Immature natural killer cell (primary cell): ENCODE data around the gene OR7D2. TPM values are rescaled to one million over a fixed set of nuclear protein-coding genes. Genes with fewer than 3 reads are reported as not detected.

ENCODE experiments used
- DNase-seq, 3 donors: peaks; one replicate each; pipeline ENCODE4 v3.0.0; 2022; ENCODE audit warnings: mixed read lengths in 1 of 3
- H3K27ac Mint-ChIP-seq, 6 donors: one replicate each; pipeline ENCODE4 v1.8.0; 2020; ENCODE audit warnings: mixed read lengths in 6 of 6, mild to moderate bottlenecking in 5 of 6, inconsistent platforms in 4 of 6, moderate library complexity in 3 of 6
- H3K27me3 Mint-ChIP-seq, 3 donors: one replicate each; pipeline ENCODE4 v1.8.0; 2020 to 2021; ENCODE audit warnings: low read depth in 3 of 3, mild to moderate bottlenecking in 3 of 3, mixed read lengths in 3 of 3, moderate library complexity in 3 of 3, inconsistent platforms in 1 of 3
- H3K36me3 Mint-ChIP-seq, 3 donors: one replicate each; pipeline ENCODE4 v1.8.0; 2020; ENCODE audit warnings: mixed read lengths in 3 of 3, inconsistent platforms in 2 of 3, mild to moderate bottlenecking in 2 of 3
- H3K4me1 Mint-ChIP-seq, 2 donors: one replicate each; pipeline ENCODE4 v1.8.0; 2020; ENCODE audit warnings: inconsistent platforms in 2 of 2, mild to moderate bottlenecking in 2 of 2, mixed read lengths in 2 of 2, moderate library complexity in 1 of 2
- H3K4me3 Mint-ChIP-seq, 5 donors: one replicate each; pipeline ENCODE4 v1.8.0; 2020; ENCODE audit warnings: mild to moderate bottlenecking in 5 of 5, mixed read lengths in 5 of 5, inconsistent platforms in 3 of 5, moderate library complexity in 3 of 5
- H3K9me3 Mint-ChIP-seq, 6 donors: one replicate each; pipeline ENCODE4 v1.8.0; 2020; ENCODE audit warnings: mild to moderate bottlenecking in 6 of 6, mixed read lengths in 6 of 6, inconsistent platforms in 4 of 6, moderate library complexity in 3 of 6
- polyA plus RNA-seq, 3 donors: library from polyadenylated mRNA; unstranded; fragments of 300-500 nt; fragmentation: Illumina TruSeq; gene quantifications; one replicate each; pipeline ENCODE4 v1.2.3, GENCODE V29; 2021

OR7D2 gene
- polyA plus RNA-seq: not detected

- no peaks in the 10 kb centered on the region for H3K36me3 Mint-ChIP-seq
- H3K9me3 Mint-ChIP-seq: no peaks in the 10 kb centered on the region
Measured at GRCh38 chr19:9178901-9179300, at the start of gene OR7D2. Gene OR7D2 (plus strand): TSS chr19:9178979. CDS start chr19:9185782, 6,803 bp downstream.

DNA sequence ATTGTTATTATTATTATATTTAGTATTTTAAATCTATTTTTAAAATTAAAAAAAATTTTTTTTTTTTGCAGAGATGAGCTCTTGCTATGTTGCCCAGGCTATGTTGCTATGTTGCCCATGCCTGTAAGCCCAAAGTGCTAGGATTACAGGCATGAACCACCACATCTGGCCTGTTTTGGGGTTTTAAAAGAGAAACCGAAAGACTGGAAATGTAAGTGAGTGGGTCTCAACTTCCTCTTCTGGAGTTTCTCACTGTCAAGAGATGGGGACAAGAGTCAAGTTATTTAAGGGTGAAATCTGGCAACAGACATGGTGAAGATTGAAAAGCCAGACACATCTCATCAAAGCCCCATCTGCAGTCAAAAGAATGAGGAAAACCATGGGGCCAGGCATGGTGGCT is 47.8 kb upstream of the OR7D2 start:
- H3K36me3 Mint-ChIP-seq: no peaks in the 10 kb centered on the region
- DNase-seq: no peak
- H3K27me3 Mint-ChIP-seq: peaks cover 4 to 7% (median 6%) of the 10 kb centered on the region in 3 donors
- no peak overlapping the region for H3K4me3 Mint-ChIP-seq
- peak overlapping the region in 1 of 6 donors; percentile 3 for H3K27ac Mint-ChIP-seq
- peaks cover 5 to 9% of the 10 kb centered on the region in 2 donors for H3K4me1 Mint-ChIP-seq
- H3K9me3 Mint-ChIP-seq: no peaks in the 10 kb centered on the region

More at GRCh38 chr19:9178901-9179300, at the start of gene OR7D2:
- Mint-ChIP-seq H3K4me3 (no peak within 1 kb of the TSS), H3K27ac (no peak within 1 kb of the TSS), H3K4me1 (no peaks in the 10 kb centered on the region), H3K27me3 (peaks cover 0 to 7% (median 6%) of the 10 kb centered on the region in 3 donors)
- no peak for DNase-seq

DNA sequence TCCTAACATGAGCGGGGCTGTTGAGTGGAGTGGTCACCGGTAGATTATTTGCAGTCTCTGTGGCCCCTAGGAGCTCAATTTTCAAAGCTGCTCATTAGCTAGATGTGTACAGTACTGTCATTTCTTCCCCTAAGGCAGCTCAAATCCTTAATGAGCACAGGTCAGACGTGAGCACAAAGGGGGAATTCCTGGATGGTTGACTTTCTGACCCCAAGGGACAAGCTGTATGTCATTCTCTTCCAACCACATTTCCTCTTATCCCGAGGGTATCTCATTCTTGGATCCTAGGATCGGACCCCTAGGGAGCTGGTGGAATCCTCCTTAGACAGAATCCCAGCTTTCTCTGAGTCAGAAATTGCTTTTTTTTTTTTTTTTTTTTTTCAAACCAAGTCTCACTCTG is 46.4 kb upstream of the OR7D2 start:
- Mint-ChIP-seq H3K4me3 (no peak overlapping the region), H3K9me3 (no peaks in the 10 kb centered on the region), H3K27ac (no peak overlapping the region), H3K4me1 (peaks cover 5 to 9% of the 10 kb centered on the region in 2 donors), H3K36me3 (no peaks in the 10 kb centered on the region), H3K27me3 (peaks cover 0 to 4% (median 4%) of the 10 kb centered on the region in 3 donors)
- no peak for DNase-seq

DNA sequence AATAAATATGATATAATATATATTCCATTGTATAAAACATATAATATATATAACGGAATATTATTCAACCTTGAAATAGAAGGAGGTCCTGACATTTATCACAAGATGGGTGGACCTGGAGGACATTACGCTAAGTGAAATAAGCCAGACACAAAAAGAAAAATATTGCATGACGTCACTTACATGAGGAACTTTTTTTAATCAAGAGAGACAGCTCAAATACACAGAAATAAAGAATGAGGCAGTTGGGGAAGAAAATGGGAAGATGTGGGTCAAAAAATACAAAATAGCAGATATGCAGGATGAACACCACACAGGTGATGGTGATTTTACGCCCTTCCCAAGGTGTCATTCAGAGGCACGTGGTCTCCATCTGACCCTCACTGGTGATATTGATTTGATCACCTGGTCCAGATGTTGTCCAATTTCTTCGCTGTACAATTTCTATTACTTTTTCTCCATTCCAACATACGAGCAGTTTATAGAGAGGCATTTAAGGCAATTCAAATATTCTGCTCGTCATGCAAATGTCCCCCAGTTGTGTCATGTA is 39.1 kb upstream of the OR7D2 start:
- no peak for DNase-seq
- Mint-ChIP-seq H3K27ac (peak overlapping the region in 5 of 6 donors; percentile 90 to 98 (median 97)), H3K36me3 (peaks cover 5 to 10% (median 5%) of the 10 kb centered on the region in 3 donors), H3K4me1 (peaks cover 36 to 52% of the 10 kb centered on the region in 2 donors), H3K4me3 (peak overlapping the region; percentile 88 to 99 (median 97)), H3K27me3 (peaks cover 0 to 1% (median 0%) of the 10 kb centered on the region in 3 donors), H3K9me3 (peaks cover 0 to 4% (median 2%) of the 10 kb centered on the region in 6 donors)

- peak within 1 kb of the TSS; percentile 88 to 99 (median 97) for H3K4me3 Mint-ChIP-seq
- peak within 1 kb of the TSS; percentile 90 to 98 (median 97) for H3K27ac Mint-ChIP-seq
- H3K9me3 Mint-ChIP-seq: peaks cover 0 to 10% (median 6%) of the 10 kb centered on the region in 6 donors
- peak; percentile 88 to 89 (median 89) for DNase-seq
- H3K4me1 Mint-ChIP-seq: peaks cover 36 to 56% of the 10 kb centered on the region in 2 donors
- H3K36me3 Mint-ChIP-seq: peaks cover 8 to 15% (median 9%) of the 10 kb centered on the region in 3 donors
- peaks cover 0 to 1% (median 0%) of the 10 kb centered on the region in 3 donors for H3K27me3 Mint-ChIP-seq
Measured at GRCh38 chr19:9140159-9140874, 38.5 kb upstream of the OR7D2 start, which contains the start of gene ZNF317. Gene ZNF317 (plus strand): TSS chr19:9140397. CDS start chr19:9156017, 15,620 bp downstream.

- peak overlapping the region in 1 of 5 donors; percentile 9 for H3K4me3 Mint-ChIP-seq
- H3K27me3 Mint-ChIP-seq: peaks cover 0 to 1% (median 0%) of the 10 kb centered on the region in 3 donors
- peaks cover 13 to 24% (median 14%) of the 10 kb centered on the region in 3 donors for H3K36me3 Mint-ChIP-seq
- DNase-seq: no peak
- H3K27ac Mint-ChIP-seq: no peak overlapping the region
- peaks cover 6 to 15% (median 9%) of the 10 kb centered on the region in 6 donors for H3K9me3 Mint-ChIP-seq
- peaks cover 62 to 93% of the 10 kb centered on the region in 2 donors for H3K4me1 Mint-ChIP-seq
Measured at GRCh38 chr19:9144920-9145319, 33.9 kb upstream of the OR7D2 start.

DNA sequence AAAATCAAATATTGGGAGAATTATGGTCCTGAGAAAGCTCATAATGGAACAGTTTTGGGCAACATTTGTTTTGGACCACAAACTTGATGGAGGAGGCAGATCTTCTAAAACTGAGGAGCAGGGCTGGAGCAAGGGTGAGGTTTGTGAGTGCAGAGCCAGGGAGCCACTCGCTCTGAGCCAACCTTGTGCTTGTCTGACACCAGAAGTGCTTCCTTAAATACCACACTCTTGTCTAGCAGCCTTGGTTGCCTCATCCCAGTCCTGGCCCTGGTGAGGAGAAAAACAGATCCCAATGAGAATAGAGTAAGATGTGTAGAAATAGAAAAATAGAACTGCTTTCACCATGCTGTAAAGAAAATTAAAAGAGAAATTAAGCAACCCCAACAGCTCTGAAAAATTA is 31.9 kb upstream of the OR7D2 start:
- DNase-seq: no peak
- Mint-ChIP-seq H3K4me3 (no peak overlapping the region), H3K27ac (no peak overlapping the region), H3K9me3 (peaks cover 6 to 15% (median 9%) of the 10 kb centered on the region in 6 donors), H3K36me3 (peaks cover 13 to 24% (median 14%) of the 10 kb centered on the region in 3 donors), H3K27me3 (no peaks in the 10 kb centered on the region), H3K4me1 (peaks cover 64 to 93% of the 10 kb centered on the region in 2 donors)

GRCh38 chr19:9148697-9149096 is 30.1 kb upstream of the OR7D2 start:
- Mint-ChIP-seq H3K4me3 (peak overlapping the region in 1 of 5 donors; percentile 62), H3K27me3 (no peaks in the 10 kb centered on the region), H3K4me1 (peaks cover 65 to 93% of the 10 kb centered on the region in 2 donors), H3K27ac (peak overlapping the region in 5 of 6 donors; percentile 14 to 86 (median 55)), H3K9me3 (peaks cover 6 to 15% (median 9%) of the 10 kb centered on the region in 6 donors), H3K36me3 (peaks cover 18 to 28% (median 19%) of the 10 kb centered on the region in 3 donors)
- no peak for DNase-seq

GRCh38 chr19:9149997-9150396 is 28.8 kb upstream of the OR7D2 start:
- peaks cover 0 to 1% (median 0%) of the 10 kb centered on the region in 3 donors for H3K27me3 Mint-ChIP-seq
- H3K27ac Mint-ChIP-seq: peak overlapping the region; percentile 6 to 76 (median 68)
- H3K9me3 Mint-ChIP-seq: peaks cover 2 to 7% (median 6%) of the 10 kb centered on the region in 6 donors
- peaks cover 12 to 16% (median 12%) of the 10 kb centered on the region in 3 donors for H3K36me3 Mint-ChIP-seq
- H3K4me1 Mint-ChIP-seq: peaks cover 72 to 94% of the 10 kb centered on the region in 2 donors
- H3K4me3 Mint-ChIP-seq: peak overlapping the region in 4 of 5 donors; percentile 31 to 59 (median 42)
- no peak for DNase-seq

GRCh38 chr19:9150650-9151049 is 28.1 kb upstream of the OR7D2 start:
- Mint-ChIP-seq H3K4me3 (peak overlapping the region in 4 of 5 donors; percentile 34 to 68 (median 55)), H3K27me3 (peaks cover 0 to 1% (median 0%) of the 10 kb centered on the region in 3 donors), H3K9me3 (peaks cover 0 to 3% (median 1%) of the 10 kb centered on the region in 6 donors), H3K4me1 (peaks cover 76 to 96% of the 10 kb centered on the region in 2 donors), H3K27ac (peak overlapping the region; percentile 5 to 76 (median 65)), H3K36me3 (peaks cover 7 to 11% (median 7%) of the 10 kb centered on the region in 3 donors)
- no peak for DNase-seq

- peaks cover 5 to 10% (median 9%) of the 10 kb centered on the region in 3 donors for H3K36me3 Mint-ChIP-seq
- H3K4me3 Mint-ChIP-seq: peak overlapping the region in 4 of 5 donors; percentile 11 to 68 (median 54)
- peak overlapping the region; percentile 5 to 76 (median 52) for H3K27ac Mint-ChIP-seq
- DNase-seq: peak; percentile 7 to 45 (median 43)
- peaks cover 0 to 1% (median 0%) of the 10 kb centered on the region in 3 donors for H3K27me3 Mint-ChIP-seq
- H3K4me1 Mint-ChIP-seq: peaks cover 81 to 92% of the 10 kb centered on the region in 2 donors
- H3K9me3 Mint-ChIP-seq: peaks cover 0 to 1% (median 0%) of the 10 kb centered on the region in 6 donors
Measured at GRCh38 chr19:9151367-9151766, 27.4 kb upstream of the OR7D2 start.

GRCh38 chr19:9155591-9155990 is 23.2 kb upstream of the OR7D2 start:
- H3K27ac Mint-ChIP-seq: peak overlapping the region in 3 of 6 donors; percentile 54 to 84 (median 60)
- H3K9me3 Mint-ChIP-seq: no peaks in the 10 kb centered on the region
- peaks cover 21 to 33% (median 26%) of the 10 kb centered on the region in 3 donors for H3K36me3 Mint-ChIP-seq

DNA sequence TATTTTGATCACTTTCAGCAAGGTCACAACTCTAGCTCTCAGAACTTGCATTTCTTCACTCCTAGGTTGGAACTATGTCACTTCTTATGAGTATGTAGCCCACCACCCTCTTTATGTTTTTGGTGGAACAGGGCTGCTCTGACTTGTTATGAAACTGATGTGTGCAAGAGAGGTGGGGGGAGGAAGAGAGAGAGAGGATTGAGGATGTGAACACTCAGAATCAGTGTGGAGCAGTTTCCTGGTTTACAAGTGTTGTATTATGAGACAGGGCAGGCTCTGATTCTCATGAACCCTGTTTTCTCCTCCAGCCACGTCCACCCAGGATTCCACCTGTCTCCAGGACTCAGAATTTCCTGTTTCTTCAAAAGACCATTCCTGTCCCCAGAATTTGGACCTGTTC is 22.5 kb upstream of the OR7D2 start:
- H3K4me1 Mint-ChIP-seq: peaks cover 41 to 46% of the 10 kb centered on the region in 2 donors
- no peak overlapping the region for H3K27ac Mint-ChIP-seq
- H3K9me3 Mint-ChIP-seq: no peaks in the 10 kb centered on the region
- peaks cover 0 to 4% (median 2%) of the 10 kb centered on the region in 3 donors for H3K27me3 Mint-ChIP-seq
- H3K4me3 Mint-ChIP-seq: no peak overlapping the region
- DNase-seq: no peak
- peaks cover 28 to 40% (median 33%) of the 10 kb centered on the region in 3 donors for H3K36me3 Mint-ChIP-seq

More at GRCh38 chr19:9155591-9155990, 23.2 kb upstream of the OR7D2 start:
- Mint-ChIP-seq H3K4me1 (peaks cover 48 to 53% of the 10 kb centered on the region in 2 donors), H3K4me3 (no peak overlapping the region), H3K27me3 (peaks cover 0 to 4% (median 2%) of the 10 kb centered on the region in 3 donors)
- DNase-seq: no peak
